Measurements from ENCODE around the gene RASA3. TPM values are rescaled to one million over a fixed set of nuclear protein-coding genes. Genes with fewer than 3 reads are reported as not detected.

RASA3 gene
- total RNA-seq, 1 experiment from 2014 or later, result 0.95 TPM

DNA sequence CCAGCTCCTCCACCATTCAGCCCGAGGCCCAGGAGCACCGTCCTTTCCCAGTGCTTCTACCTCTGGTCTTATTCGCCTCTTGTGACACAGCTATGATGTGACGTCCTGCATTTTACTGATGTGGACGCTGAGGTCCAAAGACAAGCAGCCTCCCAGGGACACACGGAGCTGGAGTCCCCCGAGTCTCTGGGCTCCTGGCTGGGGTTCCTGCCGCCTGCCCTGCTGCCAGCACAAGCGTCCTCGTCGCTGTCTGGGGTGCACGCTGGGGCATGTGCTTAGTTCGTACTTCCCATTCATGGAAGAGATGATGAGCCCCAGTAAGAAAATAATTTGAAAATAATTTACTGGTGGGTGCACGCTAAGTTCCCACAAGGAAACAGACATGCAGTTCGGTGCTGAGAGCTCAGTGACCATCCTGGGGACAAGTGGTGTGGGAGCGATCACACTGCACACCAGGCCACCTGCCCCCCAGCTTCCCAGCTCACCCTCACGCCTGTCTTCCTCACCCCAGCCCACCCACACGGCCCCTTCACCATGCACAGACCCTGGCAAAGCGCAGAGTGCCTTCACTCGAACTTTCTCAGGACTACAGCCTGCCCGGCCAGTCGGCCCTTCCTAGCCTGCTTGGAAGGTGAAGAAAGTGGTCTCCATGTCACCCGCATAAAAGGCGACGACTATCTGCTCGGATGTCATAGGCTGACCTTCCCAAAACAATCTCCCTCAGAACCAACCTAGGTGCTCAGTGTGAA is 32.4 kb upstream of the RASA3 start:
- H3K36me3 Mint-ChIP-seq (ENCODE audit: insufficient read depth, unreplicated experiment), result no peaks in the 10 kb centered on the region
- BruUV-seq (replicated peaks), result no TSS peak
- peaks cover 11% of the 10 kb centered on the region for H3K27me3 Mint-ChIP-seq (ENCODE audit: insufficient read depth, unreplicated experiment)
- TF ChIP-seq, protein P1, sequence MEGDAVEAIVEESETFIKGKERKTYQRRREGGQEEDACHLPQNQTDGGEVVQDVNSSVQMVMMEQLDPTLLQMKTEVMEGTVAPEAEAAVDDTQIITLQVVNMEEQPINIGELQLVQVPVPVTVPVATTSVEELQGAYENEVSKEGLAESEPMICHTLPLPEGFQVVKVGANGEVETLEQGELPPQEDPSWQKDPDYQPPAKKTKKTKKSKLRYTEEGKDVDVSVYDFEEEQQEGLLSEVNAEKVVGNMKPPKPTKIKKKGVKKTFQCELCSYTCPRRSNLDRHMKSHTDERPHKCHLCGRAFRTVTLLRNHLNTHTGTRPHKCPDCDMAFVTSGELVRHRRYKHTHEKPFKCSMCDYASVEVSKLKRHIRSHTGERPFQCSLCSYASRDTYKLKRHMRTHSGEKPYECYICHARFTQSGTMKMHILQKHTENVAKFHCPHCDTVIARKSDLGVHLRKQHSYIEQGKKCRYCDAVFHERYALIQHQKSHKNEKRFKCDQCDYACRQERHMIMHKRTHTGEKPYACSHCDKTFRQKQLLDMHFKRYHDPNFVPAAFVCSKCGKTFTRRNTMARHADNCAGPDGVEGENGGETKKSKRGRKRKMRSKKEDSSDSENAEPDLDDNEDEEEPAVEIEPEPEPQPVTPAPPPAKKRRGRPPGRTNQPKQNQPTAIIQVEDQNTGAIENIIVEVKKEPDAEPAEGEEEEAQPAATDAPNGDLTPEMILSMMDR (IDR thresholded peaks at IDR 0.05; ENCODE audit: insufficient read depth in 1 of 2, low read depth in 1 of 2, low read length in 1 of 2, severe bottlenecking in 1 of 2, unreplicated experiment in 1 of 2), result no peak
- no peaks in the 10 kb centered on the region for H3K9me3 Mint-ChIP-seq (ENCODE audit: unreplicated experiment)
- no peaks in the 10 kb centered on the region for H3K4me1 Mint-ChIP-seq (ENCODE audit: low read depth, unreplicated experiment)
- no peaks in the 10 kb centered on the region for H3K9me3 ChIP-seq
- ChIA-PET CTCF (no interaction called here), POLR2A (no interaction called here)
- no peaks in the 10 kb centered on the region for H3K27me3 ChIP-seq (replicated peaks; ENCODE audit: control insufficient read depth, insufficient read depth, low read length)
- no peak overlapping the region for H3K4me3 Mint-ChIP-seq (ENCODE audit: unreplicated experiment)
- H3K27ac Mint-ChIP-seq (ENCODE audit: unreplicated experiment), result no peak overlapping the region
- no peak for DNase-seq
- 0 out of 2 replicates have a peak, but pooled peaks cover 3% of the 10 kb centered on the region for H3K4me1 ChIP-seq
- H3K36me3 ChIP-seq (ENCODE audit: control insufficient read depth, insufficient read depth, low read length), result no peaks in the 10 kb centered on the region
- intact Hi-C loops (cut with micrococcal nuclease; ENCODE audit: unreplicated experiment), result no loop called here
- H3K4me3 ChIP-seq (ENCODE audit: low read depth, low read length), result no peak overlapping the region

DNA sequence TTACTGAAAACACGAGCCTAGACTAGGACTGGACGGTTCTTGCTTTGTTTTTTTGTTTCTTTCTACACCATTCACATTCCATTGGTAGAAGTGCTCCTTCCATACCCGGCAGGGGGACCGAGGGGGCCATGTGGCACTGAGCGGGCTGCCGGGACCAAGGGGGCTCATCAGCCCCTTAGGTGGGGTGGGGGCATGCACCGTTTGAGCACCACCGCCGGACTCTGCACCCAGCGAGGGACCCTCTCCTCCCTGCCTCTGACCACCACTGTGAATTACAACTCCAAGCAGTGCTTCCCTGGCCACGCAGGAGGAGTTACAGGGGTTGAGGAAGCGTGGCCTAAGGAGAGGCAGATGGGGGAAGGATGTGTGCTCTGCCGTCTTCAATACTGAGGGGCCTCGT is 31.6 kb upstream of the RASA3 start:
- H3K27ac Mint-ChIP-seq (ENCODE audit: unreplicated experiment), result no peak overlapping the region
- Histone ChIP-seq H3K4me3 (ENCODE audit: low read depth, low read length) (no peak overlapping the region), H3K27me3 (replicated peaks; ENCODE audit: control insufficient read depth, insufficient read depth, low read length) (no peaks in the 10 kb centered on the region), H3K9me3 (no peaks in the 10 kb centered on the region), H3K4me1 (0 out of 2 replicates have a peak, but pooled peaks cover 3% of the 10 kb centered on the region), H3K36me3 (ENCODE audit: control insufficient read depth, insufficient read depth, low read length) (no peaks in the 10 kb centered on the region)
- H3K4me3 Mint-ChIP-seq (ENCODE audit: unreplicated experiment), result no peak overlapping the region
- intact Hi-C loops (cut with micrococcal nuclease; ENCODE audit: unreplicated experiment), result no loop called here
- TF ChIP-seq, protein P1 (IDR thresholded peaks at IDR 0.05; ENCODE audit: insufficient read depth in 1 of 2, low read depth in 1 of 2, low read length in 1 of 2, severe bottlenecking in 1 of 2, unreplicated experiment in 1 of 2), result no peak
- H3K27me3 Mint-ChIP-seq (ENCODE audit: insufficient read depth, unreplicated experiment), result peaks cover 11% of the 10 kb centered on the region
- DNase-seq, result no peak
- H3K9me3 Mint-ChIP-seq (ENCODE audit: unreplicated experiment), result no peaks in the 10 kb centered on the region
- CTCF ChIA-PET, result no interaction called here
- no TSS peak for BruUV-seq (replicated peaks)
- POLR2A ChIA-PET, result no interaction called here
- H3K36me3 Mint-ChIP-seq (ENCODE audit: insufficient read depth, unreplicated experiment), result no peaks in the 10 kb centered on the region
- no peaks in the 10 kb centered on the region for H3K4me1 Mint-ChIP-seq (ENCODE audit: low read depth, unreplicated experiment)

DNA sequence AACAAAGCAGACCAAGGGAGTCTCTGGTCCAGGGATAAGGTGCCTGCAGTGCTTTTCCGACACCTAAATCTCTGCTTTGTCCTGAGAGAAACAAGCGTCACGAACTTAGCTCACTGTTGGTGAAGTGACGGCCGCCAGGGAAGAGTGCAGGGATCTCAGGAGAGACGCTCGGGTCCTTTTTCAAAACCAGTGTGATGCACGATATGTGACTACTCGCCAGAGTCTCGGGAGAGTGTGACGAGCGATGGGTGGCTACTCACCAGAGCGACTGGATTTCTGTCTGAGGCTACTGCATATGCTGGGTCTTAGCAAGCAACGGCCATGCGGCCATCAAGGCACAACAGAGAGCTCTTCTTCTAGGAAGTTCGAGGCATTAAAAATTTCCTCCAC is 30.1 kb upstream of the RASA3 start:
- no peaks in the 10 kb centered on the region for H3K27me3 ChIP-seq (replicated peaks; ENCODE audit: control insufficient read depth, insufficient read depth, low read length)
- Mint-ChIP-seq H3K36me3 (ENCODE audit: insufficient read depth, unreplicated experiment) (no peaks in the 10 kb centered on the region), H3K4me3 (ENCODE audit: unreplicated experiment) (no peak overlapping the region), H3K27ac (ENCODE audit: unreplicated experiment) (no peak overlapping the region), H3K4me1 (ENCODE audit: low read depth, unreplicated experiment) (no peaks in the 10 kb centered on the region), H3K9me3 (ENCODE audit: unreplicated experiment) (no peaks in the 10 kb centered on the region), H3K27me3 (ENCODE audit: insufficient read depth, unreplicated experiment) (peaks cover 11% of the 10 kb centered on the region)
- no peak for DNase-seq
- 0 out of 2 replicates have a peak, but pooled peaks cover 3% of the 10 kb centered on the region for H3K4me1 ChIP-seq
- ChIA-PET POLR2A (no interaction called here), CTCF (no interaction called here)
- no peaks in the 10 kb centered on the region for H3K36me3 ChIP-seq (ENCODE audit: control insufficient read depth, insufficient read depth, low read length)
- no peak overlapping the region for H3K4me3 ChIP-seq (ENCODE audit: low read depth, low read length)
- intact Hi-C loops (cut with micrococcal nuclease; ENCODE audit: unreplicated experiment), result no loop called here
- TF ChIP-seq, protein P1 (IDR thresholded peaks at IDR 0.05; ENCODE audit: insufficient read depth in 1 of 2, low read depth in 1 of 2, low read length in 1 of 2, severe bottlenecking in 1 of 2, unreplicated experiment in 1 of 2), result no peak
- no peaks in the 10 kb centered on the region for H3K9me3 ChIP-seq
- no TSS peak for BruUV-seq (replicated peaks)
